K562 treated with DMSO at 1 percent for 24 hours (cell line): Measurements from ENCODE around the gene NBEAL1. TPM values are rescaled to one million over a fixed set of nuclear protein-coding genes. Genes with fewer than 3 reads are reported as not detected.

Experiments used
- total RNA-seq: library from RNA; unstranded; fragments of 300-600 nt; gene quantifications from 2 replicates; pipeline ENCODE4 v1.2.3, GENCODE V29; 2022; ENCODE audit warnings: low read depth; ENCODE audit not compliant: insufficient read depth

NBEAL1 gene
- 1.7 and 2.4 TPM in 2 replicates for total RNA-seq

DNA sequence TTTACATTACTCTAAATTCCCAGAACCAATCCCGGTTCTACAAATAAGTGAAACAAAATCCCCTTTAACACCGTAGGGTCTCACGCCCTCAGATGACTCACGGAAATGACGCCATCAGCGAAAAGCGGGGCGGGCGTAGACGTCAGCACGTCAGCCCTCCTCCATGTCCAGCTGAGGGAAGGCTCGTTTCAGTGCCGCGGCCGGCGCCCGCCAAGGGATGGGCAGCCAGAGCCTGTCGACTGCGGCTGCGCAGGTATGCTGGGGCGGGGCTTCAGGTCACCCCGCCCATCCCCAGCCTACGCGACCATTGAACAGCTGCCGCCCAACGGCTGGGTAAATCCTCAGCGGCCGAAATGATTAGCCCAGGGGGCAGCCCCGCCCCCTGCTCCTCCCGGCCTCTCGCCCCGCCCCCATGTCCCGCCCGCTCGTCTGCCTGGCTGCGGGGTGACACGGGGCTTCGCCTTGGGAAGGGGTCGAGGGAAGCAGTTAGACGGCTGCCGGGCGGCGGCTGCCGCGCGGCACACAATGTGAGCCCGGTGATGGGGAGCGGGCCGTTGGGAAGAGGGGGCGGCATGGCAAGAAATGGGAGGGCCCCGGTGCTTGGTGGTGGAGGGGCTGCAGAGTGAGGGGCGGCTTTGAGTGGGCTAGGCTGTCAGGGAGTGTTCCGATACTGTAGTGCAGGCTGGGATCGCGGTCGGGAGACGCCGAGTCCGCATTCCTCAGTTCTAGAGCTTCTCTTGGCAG lies at the start of gene NBEAL1:
Gene NBEAL1, plus strand, starts transcription at position 420 of the 744 bp plus-strand sequence. CDS start 1,510 bp downstream, outside the sequence.

DNA sequence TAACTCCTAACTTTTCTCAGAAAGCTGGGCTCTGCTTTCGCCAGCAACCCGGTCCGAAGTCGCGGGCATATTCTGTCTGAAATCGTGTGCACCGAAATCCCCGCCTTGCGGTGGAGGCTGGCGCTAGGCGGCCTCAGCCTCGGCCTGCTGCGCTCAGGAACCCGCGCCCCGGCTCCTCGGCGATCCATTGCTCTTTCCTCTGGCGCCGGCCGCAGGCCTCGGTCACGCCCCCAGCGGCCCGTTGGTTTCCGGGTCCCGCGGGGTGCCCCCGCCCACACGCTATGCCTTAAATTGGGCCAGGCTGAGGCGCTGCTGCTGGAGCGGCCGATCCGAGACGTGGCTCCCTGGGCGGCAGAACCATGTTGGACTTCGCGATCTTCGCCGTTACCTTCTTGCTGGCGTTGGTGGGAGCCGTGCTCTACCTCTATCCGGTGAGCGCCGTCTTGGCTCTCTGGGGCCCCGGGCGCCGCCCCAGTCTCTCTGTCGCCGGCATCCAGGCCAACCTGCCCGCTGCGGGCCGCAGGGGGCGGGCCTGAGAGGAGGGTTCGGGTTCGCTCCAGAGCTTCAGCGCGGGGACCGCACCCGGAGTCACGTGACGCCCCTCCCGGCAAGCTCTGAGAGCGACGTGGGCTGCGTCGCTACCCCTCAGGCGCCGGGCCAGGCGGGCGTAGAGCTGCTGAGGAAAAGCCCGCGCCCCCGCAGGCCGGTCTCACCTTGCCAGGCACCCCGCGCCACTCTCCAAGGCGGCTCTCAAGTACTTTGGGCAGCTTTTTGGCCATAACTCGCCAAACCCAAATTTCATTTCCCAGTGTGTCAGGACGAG lies 224.2 kb downstream of the NBEAL1 start, which contains the start of gene CYP20A1:
Gene CYP20A1, plus strand, starts transcription at position 315 of the 823 bp plus-strand sequence. Its CDS starts 45 bp downstream, at position 360.

Other genes with a start within 250 kb of the NBEAL1 start
- gene ICA1L, start 143.1 kb upstream of the NBEAL1 start, total RNA-seq, result 0.28 and 1.1 TPM in 2 replicates
- 12.0 and 14.7 TPM in 2 replicates for gene WDR12, start 103.2 kb upstream of the NBEAL1 start, total RNA-seq
- gene CARF, start 102.6 kb upstream of the NBEAL1 start, total RNA-seq, result 0.58 and 0.95 TPM in 2 replicates
- 4.9 and 7.8 TPM in 2 replicates for gene CYP20A1, start 224.1 kb downstream of the NBEAL1 start, total RNA-seq